Measurements from ENCODE around the gene NOX4. TPM values are rescaled to one million over a fixed set of nuclear protein-coding genes. Genes with fewer than 3 reads are reported as not detected.

Gene NOX4
- total and polyA plus RNA-seq, 9 donors, result 0.78 to 5.0 (median 1.6) TPM

GRCh38 chr11:89490602-89490980 lies 584 bp downstream of the NOX4 start:
- intact Hi-C loops (cut with DNase I), result no loop called here
- TF ChIP-seq POLR2A (IDR thresholded peaks at IDR 0.05) (no peak), CTCF (IDR thresholded peaks at IDR 0.05) (no peak), EP300 (IDR thresholded peaks at IDR 0.05) (no peak)
- no peaks in the 10 kb centered on the region for H3K27me3 ChIP-seq
- 25 to 30% (median 30%) methylated on average over 3 of the region's 3 CpGs for WGBS, 3 donors
- H3K4me1 ChIP-seq (ENCODE audit: insufficient read depth), result peaks cover 1% of the 10 kb centered on the region
- H3K4me3 ChIP-seq, result peak overlapping the region; percentile 56
- H3K9me3 ChIP-seq, result no peaks in the 10 kb centered on the region
- peak overlapping the region in 1 of 2 donors; percentile 64 for H3K27ac ChIP-seq
- DNase-seq, result no peak
- no peaks in the 10 kb centered on the region for H3K36me3 ChIP-seq

- Histone ChIP-seq H3K27me3 (no peaks in the 10 kb centered on the region), H3K27ac (no peak overlapping the region), H3K4me1 (ENCODE audit: insufficient read depth) (peaks cover 1% of the 10 kb centered on the region), H3K4me3 (no peak overlapping the region), H3K9me3 (no peaks in the 10 kb centered on the region), H3K36me3 (no peaks in the 10 kb centered on the region)
- DNase-seq, result no peak
- 60 to 78% (median 63%) methylated on average over 1 of the region's 1 CpG for WGBS, 3 donors
- intact Hi-C loops (cut with DNase I), result no loop called here
- no peak for TF ChIP-seq POLR2A (IDR thresholded peaks at IDR 0.05)
- no peak for TF ChIP-seq CTCF (IDR thresholded peaks at IDR 0.05)
- no peak for TF ChIP-seq EP300 (IDR thresholded peaks at IDR 0.05)
Observed at GRCh38 chr11:89489930-89490329, 1.2 kb downstream of the NOX4 start.

- 83 to 87% (median 84%) methylated on average over 3 of the region's 3 CpGs for WGBS, 3 donors
- no peak overlapping the region for H3K4me3 ChIP-seq
- TF ChIP-seq EP300 (IDR thresholded peaks at IDR 0.05), result no peak
- TF ChIP-seq POLR2A (IDR thresholded peaks at IDR 0.05), result no peak
- TF ChIP-seq CTCF (IDR thresholded peaks at IDR 0.05), result no peak
- H3K4me1 ChIP-seq (ENCODE audit: insufficient read depth), result peaks cover 1% of the 10 kb centered on the region
- H3K36me3 ChIP-seq, result no peaks in the 10 kb centered on the region
- DNase-seq, result no peak
- no peaks in the 10 kb centered on the region for H3K27me3 ChIP-seq
- H3K9me3 ChIP-seq, result no peaks in the 10 kb centered on the region
- intact Hi-C loops (cut with DNase I), result no loop called here
- H3K27ac ChIP-seq, result no peak overlapping the region
Observed at GRCh38 chr11:89487016-89487415, 4.2 kb downstream of the NOX4 start.

- no peak overlapping the region for H3K4me3 ChIP-seq
- no peak for DNase-seq
Observed at GRCh38 chr11:89484896-89485295, 6.3 kb downstream of the NOX4 start.

More at GRCh38 chr11:89484896-89485295, 6.3 kb downstream of the NOX4 start:
- no peaks in the 10 kb centered on the region for H3K9me3 ChIP-seq
- H3K36me3 ChIP-seq, result no peaks in the 10 kb centered on the region
- H3K27me3 ChIP-seq, result no peaks in the 10 kb centered on the region
- TF ChIP-seq POLR2A (IDR thresholded peaks at IDR 0.05), result no peak
- no peak for TF ChIP-seq EP300 (IDR thresholded peaks at IDR 0.05)
- TF ChIP-seq CTCF (IDR thresholded peaks at IDR 0.05), result no peak
- intact Hi-C loops (cut with DNase I), result no loop called here
- no peak overlapping the region for H3K27ac ChIP-seq
- H3K4me1 ChIP-seq (ENCODE audit: insufficient read depth), result no peaks in the 10 kb centered on the region
